Right lobe of liver (tissue), 6 donors: ENCODE results near the gene CARS1. TPM values are rescaled to one million over a fixed set of nuclear protein-coding genes. Genes with fewer than 3 reads are reported as not detected.

Experiments
- ATAC-seq, 4 donors: fragments of 200-7000 bp; cut with Tn5 transposase; one replicate each; pipeline ENCODE4 v1.9.1; 2020; ENCODE audit warnings: mild to moderate bottlenecking in 4 of 4, moderate library complexity in 4 of 4
- DNase-seq, 3 donors: peaks; one replicate each; pipeline ENCODE4 v3.0.0-alpha.2; 2020
- H3K27ac ChIP-seq, 3 donors: fragments of 200-600 bp; one replicate each; pipeline ENCODE4 v1.8.0; 2022
- H3K27me3 ChIP-seq, 2 donors: fragments of 200-600 bp; one replicate each; pipeline ENCODE4 v1.8.0; 2022
- H3K36me3 ChIP-seq, 4 donors: fragments of 200-600 bp; sonication (generic) in 1 of 4; one replicate each; pipeline versions ENCODE4 v1.5.1 to v1.8.0; 2017 to 2022; ENCODE audit warnings: control low read depth in 1 of 4
- H3K4me1 ChIP-seq, 4 donors: fragments of 200-600 bp; sonication (generic) in 1 of 4; one replicate each; pipeline versions ENCODE4 v1.5.1 to v1.8.0; 2017 to 2022; ENCODE audit warnings: control low read depth in 1 of 4
- H3K4me3 ChIP-seq, 3 donors: fragments of 200-600 bp; one replicate each; pipeline ENCODE4 v1.8.0; 2022
- H3K9me3 ChIP-seq, 4 donors: fragments of 200-600 bp; sonication (generic) in 1 of 4; one replicate each; pipeline versions ENCODE4 v1.5.1 to v1.8.0; 2017 to 2022; ENCODE audit warnings: control low read depth in 1 of 4
- POLR2A ChIP-seq: fragments of 450-650 bp; IDR thresholded peaks from one replicate; pipeline ENCODE4 v1.6.1; 2017; ENCODE audit warnings: antibody characterized with exemption, mild to moderate bottlenecking
- WGBS: methylation state at CpG from one replicate; pipeline ENCODE4 v1.1.6; 2018; ENCODE audit warnings: low coverage, low lambda C conversion rate; ENCODE audit not compliant: insufficient coverage; ENCODE audit errors: missing lambda C conversion rate; 5-methylcytosine and 5-hydroxymethylcytosine counted together
- intact Hi-C, 2 donors: fragments of 100-400 bp; cut with DNase I; formaldehyde crosslinking; loops; one replicate each; pipeline versions ENCODE4 v1.11.2 to v1.14.1; 2022
- total RNA-seq, 6 experiments: library from RNA; depleted of rRNA in 2 of 6; stranded (reverse); fragments of >200 nt in 2 of 6; fragmentation: NEBNext Ultra II Directional in 3 of 6; extraction: Animal tissue kit (Norgen Biotek cat#: 25700) in 3 of 6; gene quantifications; one replicate each; pipeline versions ENCODE4 v1.1.0 to v1.2.4, GENCODE V29; 2016 to 2023
- TF ChIP-seq, protein P1 (sequence below), 4 donors: fragments of 200-600 bp in 3 of 4; fragments of 450-650 bp in 1 of 4; IDR thresholded peaks; one replicate each; pipeline versions ENCODE4 v1.5.1 to v1.8.0; 2016 to 2022; ENCODE audit warnings: antibody characterized with exemption in 4 of 4, mild to moderate bottlenecking in 2 of 4
- donor health status: DM: no; HTN: yes; CAD: no.
- donor health status: DM: no; HTN: no; CAD: no.
- donor health status: DM: no; HTN: no; CAD: no.
- donor health status: DM: no; HTN: yes; CAD: no.
- donor health status: DM: no; HTN: yes; CAD: no.

The CARS1 gene
- total RNA-seq, 6 experiments from 2014 or later, result 17.3 to 44.7 (median 22.7) TPM

DNA sequence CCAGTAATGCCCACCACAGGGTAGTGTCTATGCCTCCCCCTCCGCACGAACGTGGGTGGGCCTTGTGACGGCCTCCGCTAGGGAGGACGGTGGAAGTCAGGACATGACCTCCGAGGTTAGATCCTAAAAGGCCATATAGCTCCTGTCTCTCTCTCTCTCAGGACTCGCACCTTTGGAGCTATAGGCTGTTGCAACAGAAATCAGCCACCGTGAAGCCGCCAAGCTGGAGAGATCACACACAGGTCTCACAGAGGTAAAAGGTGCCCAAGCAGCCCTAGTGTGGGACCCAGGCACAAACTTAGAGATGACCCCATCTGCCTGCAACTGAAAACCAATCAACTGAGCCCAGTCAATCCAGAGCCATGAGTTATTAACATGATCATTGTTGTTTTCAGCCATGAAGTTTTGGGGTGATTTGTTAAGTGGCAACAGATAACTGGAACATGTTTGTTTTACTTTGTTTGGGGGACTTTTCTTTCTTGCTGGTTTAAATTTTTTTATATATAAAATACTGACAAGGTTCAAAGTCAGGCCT lies 57.7 kb downstream of the CARS1 start:
- peaks cover 0 to 25% (median 12%) of the 10 kb centered on the region in 4 donors for H3K36me3 ChIP-seq
- WGBS, result 65% methylated on average over 7 of the region's 10 CpGs
- TF ChIP-seq, protein P1, sequence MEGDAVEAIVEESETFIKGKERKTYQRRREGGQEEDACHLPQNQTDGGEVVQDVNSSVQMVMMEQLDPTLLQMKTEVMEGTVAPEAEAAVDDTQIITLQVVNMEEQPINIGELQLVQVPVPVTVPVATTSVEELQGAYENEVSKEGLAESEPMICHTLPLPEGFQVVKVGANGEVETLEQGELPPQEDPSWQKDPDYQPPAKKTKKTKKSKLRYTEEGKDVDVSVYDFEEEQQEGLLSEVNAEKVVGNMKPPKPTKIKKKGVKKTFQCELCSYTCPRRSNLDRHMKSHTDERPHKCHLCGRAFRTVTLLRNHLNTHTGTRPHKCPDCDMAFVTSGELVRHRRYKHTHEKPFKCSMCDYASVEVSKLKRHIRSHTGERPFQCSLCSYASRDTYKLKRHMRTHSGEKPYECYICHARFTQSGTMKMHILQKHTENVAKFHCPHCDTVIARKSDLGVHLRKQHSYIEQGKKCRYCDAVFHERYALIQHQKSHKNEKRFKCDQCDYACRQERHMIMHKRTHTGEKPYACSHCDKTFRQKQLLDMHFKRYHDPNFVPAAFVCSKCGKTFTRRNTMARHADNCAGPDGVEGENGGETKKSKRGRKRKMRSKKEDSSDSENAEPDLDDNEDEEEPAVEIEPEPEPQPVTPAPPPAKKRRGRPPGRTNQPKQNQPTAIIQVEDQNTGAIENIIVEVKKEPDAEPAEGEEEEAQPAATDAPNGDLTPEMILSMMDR (IDR thresholded peaks at IDR 0.05), result no peak
- TF ChIP-seq POLR2A, result no peak
- no peaks in the 10 kb centered on the region for H3K27me3 ChIP-seq
- peaks cover 0 to 22% (median 11%) of the 10 kb centered on the region in 4 donors for H3K4me1 ChIP-seq
- no peak overlapping the region for H3K4me3 ChIP-seq
- DNase-seq, result peak in 1 of 3 donors; percentile 31
- no peak for ATAC-seq
- intact Hi-C loops, result no loop called here
- H3K9me3 ChIP-seq, result no peaks in the 10 kb centered on the region
- no peak overlapping the region for H3K27ac ChIP-seq

DNA sequence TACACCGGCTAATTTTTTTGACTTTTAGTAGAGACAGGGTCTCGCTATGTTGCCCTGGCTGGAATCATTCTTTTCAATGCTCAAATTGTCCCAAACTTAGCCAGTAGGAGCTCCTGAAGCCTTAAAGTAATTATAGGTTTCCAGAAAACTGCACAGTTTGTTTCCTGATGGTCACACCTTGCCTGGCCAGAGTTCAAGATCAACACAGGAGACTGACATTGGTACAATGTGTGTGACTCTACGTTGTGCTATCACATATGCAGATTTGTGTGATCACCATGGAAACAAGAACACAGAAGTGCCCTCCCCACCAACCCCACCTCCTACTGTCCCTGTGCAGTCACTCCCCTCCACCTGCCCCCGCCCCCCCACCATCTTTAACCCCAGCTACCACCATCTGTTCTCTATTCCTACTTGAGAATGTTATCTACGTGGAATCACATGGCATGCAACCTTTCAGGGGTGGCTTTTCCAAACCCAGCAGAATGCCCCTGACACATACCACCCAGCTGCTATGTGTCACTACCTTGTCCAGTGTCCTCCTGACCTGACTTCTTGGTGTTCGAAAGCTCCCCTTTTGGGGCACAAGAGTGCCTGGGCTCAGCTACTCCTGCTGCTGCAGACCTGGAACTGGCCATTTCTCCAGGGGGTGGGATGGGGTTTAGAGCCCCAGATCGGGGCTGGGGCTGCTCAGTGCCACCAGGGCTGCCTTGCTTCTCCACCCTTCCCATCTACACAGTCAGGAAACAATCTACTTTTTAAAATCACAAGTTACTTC lies 59.0 kb downstream of the CARS1 start:
- 74% methylated on average over 5 of the region's 7 CpGs for WGBS
- H3K36me3 ChIP-seq, result peaks cover 0 to 15% (median 6%) of the 10 kb centered on the region in 4 donors
- H3K9me3 ChIP-seq, result no peaks in the 10 kb centered on the region
- DNase-seq, result peak in 1 of 3 donors; percentile 27
- H3K4me1 ChIP-seq, result peaks cover 0 to 22% (median 11%) of the 10 kb centered on the region in 4 donors
- no peak overlapping the region for H3K4me3 ChIP-seq
- no peak overlapping the region for H3K27ac ChIP-seq
- intact Hi-C loops, result no loop called here
- ATAC-seq, result peak in 1 of 4 donors; percentile 12
- TF ChIP-seq, protein P1 (IDR thresholded peaks at IDR 0.05), result no peak
- no peak for TF ChIP-seq POLR2A
- no peaks in the 10 kb centered on the region for H3K27me3 ChIP-seq

DNA sequence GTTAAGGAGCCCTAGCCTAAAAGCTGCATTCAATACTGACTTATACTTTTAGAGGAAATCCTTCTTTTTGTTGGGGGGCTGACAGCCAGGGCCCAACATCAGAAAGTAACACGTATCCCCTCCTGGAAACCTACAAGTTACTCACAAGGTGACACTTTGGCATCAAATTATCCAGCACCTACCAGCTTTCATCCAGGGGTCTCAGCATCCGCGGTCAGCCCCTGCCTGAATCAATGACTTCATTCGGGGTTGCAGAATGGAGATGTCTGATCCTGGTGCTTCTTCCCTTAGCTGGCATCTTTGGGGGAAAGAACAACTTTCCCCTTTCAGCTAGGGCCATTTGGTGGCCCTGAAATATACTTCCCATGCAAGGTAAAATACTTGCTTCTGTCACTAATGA lies 59.8 kb downstream of the CARS1 start:
- peak in 1 of 3 donors; percentile 24 for DNase-seq

DNA sequence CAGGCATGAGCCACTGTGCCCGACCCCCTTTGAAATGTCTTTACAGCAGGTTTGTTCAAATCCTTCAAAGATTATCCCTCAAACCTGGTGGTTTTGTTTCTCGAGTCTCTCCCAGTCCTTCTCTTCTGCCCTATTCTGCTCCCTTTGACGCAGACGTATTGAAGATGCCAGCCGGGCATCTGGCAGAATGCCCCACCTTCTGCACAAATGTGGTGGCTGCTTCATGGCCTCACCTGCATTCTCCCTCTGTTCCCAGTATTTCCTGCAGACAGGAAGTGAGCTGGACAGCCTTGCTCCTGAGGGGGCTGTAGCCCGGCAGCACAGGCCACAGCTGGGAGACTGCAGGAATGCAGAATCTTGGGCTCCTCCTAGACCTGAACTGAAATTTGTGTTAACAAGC lies 60.2 kb downstream of the CARS1 start:
- H3K27ac ChIP-seq, result no peak overlapping the region
- H3K36me3 ChIP-seq, result peaks cover 0 to 5% (median 3%) of the 10 kb centered on the region in 4 donors
- no peaks in the 10 kb centered on the region for H3K9me3 ChIP-seq
- intact Hi-C loops, result no loop called here
- ATAC-seq, result no peak
- peaks cover 0 to 25% (median 9%) of the 10 kb centered on the region in 4 donors for H3K4me1 ChIP-seq
- 75% methylated on average over 5 of the region's 6 CpGs for WGBS
- DNase-seq, result peak in 1 of 3 donors; percentile 28
- no peaks in the 10 kb centered on the region for H3K27me3 ChIP-seq
- TF ChIP-seq, protein P1 (IDR thresholded peaks at IDR 0.05), result no peak
- TF ChIP-seq POLR2A, result no peak
- no peak overlapping the region for H3K4me3 ChIP-seq

More for the DNA sequence above, 59.8 kb downstream of the CARS1 start:
- ATAC-seq, result no peak
- H3K27ac ChIP-seq, result no peak overlapping the region
- no peaks in the 10 kb centered on the region for H3K9me3 ChIP-seq
- H3K4me1 ChIP-seq, result peaks cover 0 to 26% (median 11%) of the 10 kb centered on the region in 4 donors
- no peak overlapping the region for H3K4me3 ChIP-seq
- intact Hi-C loops, result no loop called here
- peaks cover 0 to 9% (median 5%) of the 10 kb centered on the region in 4 donors for H3K36me3 ChIP-seq
- WGBS, result 83% methylated on average over 1 of the region's 4 CpGs
- TF ChIP-seq POLR2A, result no peak
- TF ChIP-seq, protein P1 (IDR thresholded peaks at IDR 0.05), result no peak
- no peaks in the 10 kb centered on the region for H3K27me3 ChIP-seq
